ENCODE results near the gene YTHDF1.

GRCh38 chr20:63253065-63253437 is 37.1 kb upstream of the YTHDF1 start:
- TF ChIP-seq, protein P1, sequence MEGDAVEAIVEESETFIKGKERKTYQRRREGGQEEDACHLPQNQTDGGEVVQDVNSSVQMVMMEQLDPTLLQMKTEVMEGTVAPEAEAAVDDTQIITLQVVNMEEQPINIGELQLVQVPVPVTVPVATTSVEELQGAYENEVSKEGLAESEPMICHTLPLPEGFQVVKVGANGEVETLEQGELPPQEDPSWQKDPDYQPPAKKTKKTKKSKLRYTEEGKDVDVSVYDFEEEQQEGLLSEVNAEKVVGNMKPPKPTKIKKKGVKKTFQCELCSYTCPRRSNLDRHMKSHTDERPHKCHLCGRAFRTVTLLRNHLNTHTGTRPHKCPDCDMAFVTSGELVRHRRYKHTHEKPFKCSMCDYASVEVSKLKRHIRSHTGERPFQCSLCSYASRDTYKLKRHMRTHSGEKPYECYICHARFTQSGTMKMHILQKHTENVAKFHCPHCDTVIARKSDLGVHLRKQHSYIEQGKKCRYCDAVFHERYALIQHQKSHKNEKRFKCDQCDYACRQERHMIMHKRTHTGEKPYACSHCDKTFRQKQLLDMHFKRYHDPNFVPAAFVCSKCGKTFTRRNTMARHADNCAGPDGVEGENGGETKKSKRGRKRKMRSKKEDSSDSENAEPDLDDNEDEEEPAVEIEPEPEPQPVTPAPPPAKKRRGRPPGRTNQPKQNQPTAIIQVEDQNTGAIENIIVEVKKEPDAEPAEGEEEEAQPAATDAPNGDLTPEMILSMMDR (conservative IDR thresholded peaks at IDR 0.05) = no peak
- TF ChIP-seq ZFX (IDR thresholded peaks at IDR 0.05) = no peak
